Osteocyte (in vitro differentiated cells): ENCODE measurements around the gene FMNL2. TPM values are rescaled to one million over a fixed set of nuclear protein-coding genes. Genes with fewer than 3 reads are reported as not detected.
A peak's percentile ranks its signal among the peaks of the same experiment; 100 is the strongest.

Experiments used
- DNase-seq: peaks from one replicate; pipeline ENCODE4 v3.0.0; 2021; ENCODE audit warnings: mixed read lengths; ENCODE audit not compliant: unreplicated experiment; ENCODE audit errors: extremely low spot score
- H3K27ac Mint-ChIP-seq: one replicate; pipeline ENCODE4 v1.8.0; 2021; ENCODE audit warnings: mild to moderate bottlenecking, mixed read lengths; ENCODE audit not compliant: unreplicated experiment
- H3K27me3 Mint-ChIP-seq: one replicate; pipeline ENCODE4 v1.8.0; 2021; ENCODE audit warnings: mixed read lengths; ENCODE audit not compliant: unreplicated experiment
- H3K36me3 Mint-ChIP-seq: one replicate; pipeline ENCODE4 v1.8.0; 2021; ENCODE audit warnings: mixed read lengths; ENCODE audit not compliant: unreplicated experiment
- H3K4me1 Mint-ChIP-seq: one replicate; pipeline ENCODE4 v1.8.0; 2021; ENCODE audit warnings: mixed read lengths; ENCODE audit not compliant: unreplicated experiment
- H3K4me3 Mint-ChIP-seq: one replicate; pipeline ENCODE4 v1.8.0; 2021; ENCODE audit warnings: mild to moderate bottlenecking, moderate library complexity, mixed read lengths; ENCODE audit not compliant: unreplicated experiment
- H3K9me3 Mint-ChIP-seq: one replicate; pipeline ENCODE4 v1.8.0; 2021; ENCODE audit warnings: mixed read lengths; ENCODE audit not compliant: unreplicated experiment
- total RNA-seq: library from RNA; stranded (reverse); gene quantifications from 2 replicates; pipeline ENCODE4 v1.2.1, GENCODE V29; 2021
- TF ChIP-seq, protein P1 (sequence below): fragments of 200-600 bp; sonication (generic); IDR thresholded peaks from 2 replicates; pipeline ENCODE4 v1.5.0; 2021; ENCODE audit warnings: antibody characterized with exemption, mild to moderate bottlenecking, moderate library complexity

The FMNL2 gene
- total RNA-seq, 1 donor from 2014 or later: 45.3 TPM

DNA sequence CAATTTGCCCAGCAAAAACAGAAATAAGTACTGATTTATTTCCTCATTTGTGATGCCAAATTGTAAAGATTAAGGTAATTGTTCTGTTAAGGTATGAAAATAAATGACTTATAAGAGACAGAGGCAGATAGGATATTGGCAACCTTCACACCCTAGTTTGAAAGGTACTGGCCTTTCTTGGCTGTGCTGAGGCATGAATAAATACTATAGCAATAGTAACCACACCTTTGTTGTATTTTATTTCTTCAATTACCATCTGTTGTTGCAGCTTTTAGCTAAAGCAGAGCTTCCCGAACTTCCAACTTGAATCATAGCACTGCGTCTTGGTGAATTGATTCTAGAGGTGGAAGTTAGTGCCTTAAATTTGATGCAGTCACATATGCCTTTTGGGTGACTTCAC is 55.9 kb downstream of the FMNL2 start:
- Mint-ChIP-seq H3K4me3 (no peak overlapping the region), H3K36me3 (peaks cover 5% of the 10 kb centered on the region), H3K9me3 (peaks cover 4% of the 10 kb centered on the region), H3K4me1 (peaks cover 27% of the 10 kb centered on the region), H3K27ac (no peak overlapping the region), H3K27me3 (no peaks in the 10 kb centered on the region)
- TF ChIP-seq, protein P1, sequence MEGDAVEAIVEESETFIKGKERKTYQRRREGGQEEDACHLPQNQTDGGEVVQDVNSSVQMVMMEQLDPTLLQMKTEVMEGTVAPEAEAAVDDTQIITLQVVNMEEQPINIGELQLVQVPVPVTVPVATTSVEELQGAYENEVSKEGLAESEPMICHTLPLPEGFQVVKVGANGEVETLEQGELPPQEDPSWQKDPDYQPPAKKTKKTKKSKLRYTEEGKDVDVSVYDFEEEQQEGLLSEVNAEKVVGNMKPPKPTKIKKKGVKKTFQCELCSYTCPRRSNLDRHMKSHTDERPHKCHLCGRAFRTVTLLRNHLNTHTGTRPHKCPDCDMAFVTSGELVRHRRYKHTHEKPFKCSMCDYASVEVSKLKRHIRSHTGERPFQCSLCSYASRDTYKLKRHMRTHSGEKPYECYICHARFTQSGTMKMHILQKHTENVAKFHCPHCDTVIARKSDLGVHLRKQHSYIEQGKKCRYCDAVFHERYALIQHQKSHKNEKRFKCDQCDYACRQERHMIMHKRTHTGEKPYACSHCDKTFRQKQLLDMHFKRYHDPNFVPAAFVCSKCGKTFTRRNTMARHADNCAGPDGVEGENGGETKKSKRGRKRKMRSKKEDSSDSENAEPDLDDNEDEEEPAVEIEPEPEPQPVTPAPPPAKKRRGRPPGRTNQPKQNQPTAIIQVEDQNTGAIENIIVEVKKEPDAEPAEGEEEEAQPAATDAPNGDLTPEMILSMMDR: no peak
- DNase-seq: no peak

DNA sequence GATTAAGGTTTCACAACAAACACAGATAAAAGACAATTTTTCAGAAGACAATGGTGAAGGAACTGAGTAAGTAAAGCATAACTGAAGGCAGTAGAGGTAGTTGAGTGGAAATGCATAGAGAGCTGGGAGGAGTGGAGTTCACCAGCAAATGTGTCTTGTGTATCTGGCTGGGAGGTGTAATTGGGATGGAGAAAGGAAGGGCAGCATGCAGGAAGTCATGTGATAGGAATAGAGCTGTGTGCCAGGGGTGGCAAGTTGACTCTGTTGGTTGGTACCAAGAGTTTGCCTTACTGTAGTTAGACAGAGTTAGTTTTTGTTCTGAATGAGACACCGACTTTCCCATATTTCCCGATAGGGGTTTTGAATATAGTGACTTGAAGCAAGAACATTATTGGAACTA is 56.3 kb downstream of the FMNL2 start:
- Mint-ChIP-seq H3K9me3 (peaks cover 4% of the 10 kb centered on the region), H3K27me3 (no peaks in the 10 kb centered on the region), H3K4me3 (no peak overlapping the region), H3K36me3 (peaks cover 5% of the 10 kb centered on the region), H3K27ac (no peak overlapping the region), H3K4me1 (peaks cover 32% of the 10 kb centered on the region)
- DNase-seq: no peak
- TF ChIP-seq, protein P1: no peak

DNA sequence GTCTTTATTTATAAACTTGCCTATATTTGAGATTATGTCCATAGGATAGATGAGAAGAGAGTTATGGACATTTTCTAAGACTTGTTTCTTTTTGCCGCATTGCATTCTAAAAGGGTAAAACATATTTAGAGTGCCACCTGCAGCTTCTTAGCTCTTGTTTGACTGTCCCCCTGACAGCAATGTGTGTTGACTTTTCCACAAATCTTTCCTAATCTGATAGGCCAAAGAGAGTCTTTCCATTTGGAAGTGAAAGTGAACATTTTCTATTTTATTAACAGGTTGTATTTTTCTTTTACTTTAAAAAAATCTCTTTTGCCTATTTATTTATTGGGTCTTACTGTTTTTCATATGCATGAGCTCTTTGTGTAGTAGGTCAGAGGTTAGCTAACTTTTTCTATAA is 58.4 kb downstream of the FMNL2 start:
- no peak overlapping the region for H3K4me3 Mint-ChIP-seq
- no peaks in the 10 kb centered on the region for H3K27me3 Mint-ChIP-seq
- H3K9me3 Mint-ChIP-seq: peaks cover 4% of the 10 kb centered on the region
- peak overlapping the region; percentile 1 for H3K27ac Mint-ChIP-seq
- TF ChIP-seq, protein P1: no peak
- H3K4me1 Mint-ChIP-seq: peaks cover 51% of the 10 kb centered on the region
- DNase-seq: no peak
- peaks cover 5% of the 10 kb centered on the region for H3K36me3 Mint-ChIP-seq

DNA sequence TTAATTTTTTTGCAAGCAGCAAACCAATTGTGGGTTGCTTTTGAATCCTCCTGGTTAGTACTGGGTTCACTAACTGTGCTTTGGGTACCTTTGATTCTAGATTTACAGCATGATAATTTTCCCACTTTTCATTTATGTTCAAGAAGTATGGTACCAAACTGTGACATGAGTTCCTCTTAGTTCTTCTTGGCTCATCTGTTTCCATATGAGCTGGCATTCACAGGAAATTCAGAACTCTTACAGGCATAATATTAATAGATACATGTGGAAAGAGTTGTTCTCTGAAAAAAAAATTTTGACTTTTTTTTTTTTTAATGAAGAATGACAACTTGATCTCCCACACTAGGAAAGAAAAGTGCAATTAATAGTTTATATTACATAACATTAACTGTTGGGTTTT is 59.4 kb downstream of the FMNL2 start:
- TF ChIP-seq, protein P1: no peak
- Mint-ChIP-seq H3K27ac (no peak overlapping the region), H3K4me3 (no peak overlapping the region), H3K9me3 (peaks cover 3% of the 10 kb centered on the region), H3K4me1 (peaks cover 57% of the 10 kb centered on the region), H3K36me3 (peaks cover 5% of the 10 kb centered on the region), H3K27me3 (no peaks in the 10 kb centered on the region)
- no peak for DNase-seq

DNA sequence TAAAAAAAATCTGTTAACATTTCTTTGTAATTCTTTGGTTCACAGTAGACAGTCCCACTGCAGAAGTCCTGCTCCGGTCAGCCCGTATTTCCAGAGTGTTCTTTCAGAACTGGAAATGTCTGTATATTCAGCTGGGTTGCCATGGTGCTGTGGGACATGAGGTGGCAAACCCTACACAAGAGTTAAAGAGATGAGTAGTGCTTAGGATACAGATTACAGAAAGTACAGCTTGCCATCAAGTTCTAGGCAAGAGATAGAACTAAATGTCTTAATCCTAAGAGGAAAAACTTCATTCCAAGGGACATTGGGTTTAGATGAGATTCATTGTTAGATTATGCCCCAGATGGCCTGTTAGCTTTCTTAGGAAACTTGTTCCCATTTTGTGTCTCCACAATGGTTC is 60.1 kb downstream of the FMNL2 start:
- no peaks in the 10 kb centered on the region for H3K9me3 Mint-ChIP-seq
- H3K4me3 Mint-ChIP-seq: no peak overlapping the region
- TF ChIP-seq, protein P1: no peak
- DNase-seq: no peak
- no peaks in the 10 kb centered on the region for H3K36me3 Mint-ChIP-seq
- peak overlapping the region; percentile 80 for H3K27ac Mint-ChIP-seq
- H3K27me3 Mint-ChIP-seq: no peaks in the 10 kb centered on the region
- peaks cover 57% of the 10 kb centered on the region for H3K4me1 Mint-ChIP-seq
